Chondrocyte (in vitro differentiated cells): ENCODE measurements around the gene OSMR. TPM values are rescaled to one million over a fixed set of nuclear protein-coding genes. Genes with fewer than 3 reads are reported as not detected.

Experiments used
- DNase-seq: peaks from one replicate; pipeline ENCODE4 v3.0.0; 2021; ENCODE audit warnings: mixed read lengths, low spot score
- H3K27ac Mint-ChIP-seq: one replicate; pipeline ENCODE4 v1.8.0; 2021; ENCODE audit warnings: mild to moderate bottlenecking, moderate library complexity, mixed read lengths; ENCODE audit not compliant: unreplicated experiment
- H3K27me3 Mint-ChIP-seq: 2 replicates; pipeline ENCODE4 v1.8.0; 2021; ENCODE audit warnings: low read depth, mixed read lengths
- H3K36me3 Mint-ChIP-seq: 2 replicates; pipeline ENCODE4 v1.8.0; 2021; ENCODE audit warnings: low read depth, mixed read lengths
- H3K4me1 Mint-ChIP-seq: 2 replicates; pipeline ENCODE4 v1.8.0; 2021; ENCODE audit warnings: low read depth, mild to moderate bottlenecking, mixed read lengths
- H3K4me3 Mint-ChIP-seq: one replicate; pipeline ENCODE4 v1.8.0; 2021; ENCODE audit warnings: mild to moderate bottlenecking, moderate library complexity, mixed read lengths; ENCODE audit not compliant: unreplicated experiment
- H3K9me3 Mint-ChIP-seq: 2 replicates; pipeline ENCODE4 v1.8.0; 2021; ENCODE audit warnings: low read depth, mixed read lengths
- CTCF ChIP-seq: fragments of 200-600 bp; sonication (generic); IDR thresholded peaks from 2 replicates; pipeline ENCODE4 v1.5.0; 2021; ENCODE audit warnings: antibody characterized with exemption, mild to moderate bottlenecking, moderate library complexity
- total RNA-seq: library from RNA; stranded (reverse); gene quantifications from 3 replicates; pipeline ENCODE4 v1.2.1, GENCODE V29; 2021

The OSMR gene
- total RNA-seq, 1 donor from 2014 or later = 43.0 TPM

GRCh38 chr5:38824821-38825220, 21.0 kb upstream of the OSMR start:
- H3K4me1 Mint-ChIP-seq = peaks cover 17% of the 10 kb centered on the region
- DNase-seq = no peak
- TF ChIP-seq CTCF = no peak
- H3K27me3 Mint-ChIP-seq = no peaks in the 10 kb centered on the region
- H3K4me3 Mint-ChIP-seq = no peak overlapping the region
- H3K9me3 Mint-ChIP-seq = peaks cover 5% of the 10 kb centered on the region
- H3K36me3 Mint-ChIP-seq = peaks cover 7% of the 10 kb centered on the region
- H3K27ac Mint-ChIP-seq = no peak overlapping the region

GRCh38 chr5:38825494-38825893, 20.3 kb upstream of the OSMR start:
- H3K4me1 Mint-ChIP-seq = peaks cover 17% of the 10 kb centered on the region

GRCh38 chr5:38827525-38827924, 18.3 kb upstream of the OSMR start:
- Mint-ChIP-seq H3K4me1 (peaks cover 20% of the 10 kb centered on the region), H3K36me3 (peaks cover 2% of the 10 kb centered on the region), H3K27ac (no peak overlapping the region), H3K9me3 (peaks cover under 1% of the 10 kb centered on the region), H3K4me3 (no peak overlapping the region), H3K27me3 (no peaks in the 10 kb centered on the region)
- no peak for TF ChIP-seq CTCF
- DNase-seq = no peak

More at GRCh38 chr5:38825494-38825893, 20.3 kb upstream of the OSMR start:
- Mint-ChIP-seq H3K27me3 (no peaks in the 10 kb centered on the region), H3K4me3 (no peak overlapping the region), H3K36me3 (peaks cover 6% of the 10 kb centered on the region), H3K9me3 (peaks cover 5% of the 10 kb centered on the region), H3K27ac (no peak overlapping the region)
- no peak for TF ChIP-seq CTCF
- DNase-seq = no peak

GRCh38 chr5:38830521-38831051, 15.2 kb upstream of the OSMR start:
- Mint-ChIP-seq H3K4me3 (no peak overlapping the region), H3K27ac (no peak overlapping the region), H3K4me1 (peaks cover 21% of the 10 kb centered on the region), H3K27me3 (no peaks in the 10 kb centered on the region), H3K9me3 (no peaks in the 10 kb centered on the region), H3K36me3 (no peaks in the 10 kb centered on the region)
- no peak for DNase-seq
- no peak for TF ChIP-seq CTCF

DNA sequence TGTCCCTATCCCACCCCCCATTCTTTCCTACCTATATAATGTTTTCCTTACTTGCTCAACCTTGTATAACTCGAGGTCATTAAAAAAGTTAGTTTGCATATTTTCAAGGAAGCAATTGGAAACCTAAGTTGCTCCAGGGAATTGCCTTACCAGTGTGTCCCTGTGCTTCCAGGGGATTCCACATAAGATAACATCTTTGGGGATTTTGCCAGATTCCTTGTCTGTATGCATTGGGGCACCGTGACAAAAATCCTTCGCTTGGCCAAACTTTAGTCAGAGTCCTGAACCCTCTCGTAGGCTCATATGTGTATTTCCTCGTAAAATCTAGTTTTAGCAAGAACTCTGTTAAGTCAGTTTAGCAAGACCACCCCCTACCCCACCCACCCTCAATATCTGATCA, 14.7 kb upstream of the OSMR start:
- Mint-ChIP-seq H3K4me3 (no peak overlapping the region), H3K4me1 (peaks cover 21% of the 10 kb centered on the region), H3K36me3 (no peaks in the 10 kb centered on the region), H3K27me3 (no peaks in the 10 kb centered on the region), H3K27ac (no peak overlapping the region), H3K9me3 (no peaks in the 10 kb centered on the region)
- no peak for DNase-seq
- TF ChIP-seq CTCF = no peak
